GM21367 (cell line): ENCODE data around the gene C3orf18.

Experiments
- ATAC-seq: cut with Tn5 transposase; IDR thresholded peaks from one replicate; pipeline ENCODE4 v1.9.1; 2021; ENCODE audit not compliant: unreplicated experiment

The C3orf18 gene

GRCh38 chr3:50581459-50581842 lies 13.9 kb upstream of the C3orf18 start:
- ATAC-seq, result no peak

- no peak for ATAC-seq
Observed at GRCh38 chr3:50580683-50581458, 13.3 kb upstream of the C3orf18 start.

GRCh38 chr3:50577348-50577747 lies 9.8 kb upstream of the C3orf18 start:
- ATAC-seq, result no peak

- ATAC-seq, result no peak
Observed at GRCh38 chr3:50575372-50575771, 7.8 kb upstream of the C3orf18 start.

- no peak for ATAC-seq
Observed at GRCh38 chr3:50574444-50574831, 6.9 kb upstream of the C3orf18 start.

- ATAC-seq, result no peak
Observed at GRCh38 chr3:50573566-50574443, 6.3 kb upstream of the C3orf18 start.

- ATAC-seq, result no peak
Observed at GRCh38 chr3:50572801-50573371, 5.3 kb upstream of the C3orf18 start.

- ATAC-seq, result no peak
Observed at GRCh38 chr3:50572158-50572557, 4.6 kb upstream of the C3orf18 start.

GRCh38 chr3:50571486-50571885 lies 3.9 kb upstream of the C3orf18 start:
- no peak for ATAC-seq

GRCh38 chr3:50570508-50571279 lies 3.1 kb upstream of the C3orf18 start:
- ATAC-seq, result no peak

GRCh38 chr3:50568947-50569749 lies 1.6 kb upstream of the C3orf18 start, which contains the start of gene HEMK1:
TSS of gene HEMK1 (plus strand) at chr3:50569522. CDS start at chr3:50571105, 1,583 bp downstream.
- peak; percentile 50 for ATAC-seq

GRCh38 chr3:50567011-50567385 lies 549 bp downstream of the C3orf18 start:
- ATAC-seq, result no peak

- no peak for ATAC-seq
Observed at GRCh38 chr3:50564321-50564720, 3.2 kb downstream of the C3orf18 start.

- ATAC-seq, result no peak
Observed at GRCh38 chr3:50563867-50564266, 3.7 kb downstream of the C3orf18 start.

GRCh38 chr3:50562861-50563260 lies 4.7 kb downstream of the C3orf18 start:
- ATAC-seq, result no peak

GRCh38 chr3:50559702-50560101 lies 7.8 kb downstream of the C3orf18 start:
- no peak for ATAC-seq

GRCh38 chr3:50557915-50558314 lies 9.6 kb downstream of the C3orf18 start:
- ATAC-seq, result no peak

- ATAC-seq, result no peak
Observed at GRCh38 chr3:50557106-50557505, 10.4 kb downstream of the C3orf18 start.

GRCh38 chr3:50554553-50554952 lies 13.0 kb downstream of the C3orf18 start:
- no peak for ATAC-seq

- no peak for ATAC-seq
Observed at GRCh38 chr3:50552598-50552997, 14.9 kb downstream of the C3orf18 start.
